Measurements from ENCODE around the gene PARD3B.

- no peak for TF ChIP-seq CTCF (IDR thresholded peaks at IDR 0.05 in 2 of 3, conservative IDR thresholded peaks at IDR 0.05 in 1 of 3; ENCODE audit: borderline replicate concordance in 1 of 3, insufficient read depth in 1 of 3, low read depth in 2 of 3, low read length in 2 of 3)
- TF ChIP-seq EZH2phosphoT487 (IDR thresholded peaks at IDR 0.05; ENCODE audit: borderline replicate concordance), result no peak
Observed at GRCh38 chr2:205079173-205079572, 533.9 kb downstream of the PARD3B start.
